T1000 (cell line): Measurements from ENCODE around the gene OLIG2.

Experiments
- DNase-seq: peaks from one replicate; lab custom pipeline; 2025; ENCODE audit warnings: mixed read lengths; lab: John Stamatoyannopoulos, UW

The OLIG2 gene

DNA sequence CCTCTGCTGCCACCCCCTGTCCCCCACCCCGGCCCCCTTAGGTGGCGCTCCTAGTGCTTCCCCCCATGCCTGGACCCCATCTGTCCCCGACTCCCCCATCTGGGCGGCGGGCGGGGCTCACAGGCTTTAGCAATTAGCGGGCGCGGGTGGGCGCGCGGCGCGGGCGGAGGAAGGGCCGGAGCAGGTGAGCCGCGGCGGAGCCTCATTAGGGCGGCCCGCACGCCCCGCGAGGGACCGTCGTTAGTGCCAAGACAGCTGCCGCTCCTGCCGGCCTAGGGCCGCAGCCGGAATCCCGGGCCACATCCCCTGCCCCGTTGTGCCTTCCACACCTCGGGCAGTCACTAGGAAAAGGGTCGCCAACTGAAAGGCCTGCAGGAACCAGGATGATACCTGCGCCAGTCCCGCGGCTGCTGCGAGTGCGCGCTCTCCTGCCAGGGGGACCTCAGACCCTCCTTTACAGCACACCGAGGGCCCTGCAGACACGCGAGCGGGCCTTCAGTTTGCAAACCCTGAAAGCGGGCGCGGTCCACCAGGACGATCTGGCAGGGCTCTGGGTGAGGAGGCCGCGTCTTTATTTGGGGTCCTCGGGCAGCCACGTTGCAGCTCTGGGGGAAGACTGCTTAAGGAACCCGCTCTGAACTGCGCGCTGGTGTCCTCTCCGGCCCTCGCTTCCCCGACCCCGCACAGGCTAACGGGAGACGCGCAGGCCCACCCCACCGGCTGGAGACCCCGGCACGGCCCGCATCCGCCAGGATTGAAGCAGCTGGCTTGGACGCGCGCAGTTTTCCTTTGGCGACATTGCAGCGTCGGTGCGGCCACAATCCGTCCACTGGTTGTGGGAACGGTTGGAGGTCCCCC is 7.6 kb downstream of the OLIG2 start:
- DNase-seq: no peak

DNA sequence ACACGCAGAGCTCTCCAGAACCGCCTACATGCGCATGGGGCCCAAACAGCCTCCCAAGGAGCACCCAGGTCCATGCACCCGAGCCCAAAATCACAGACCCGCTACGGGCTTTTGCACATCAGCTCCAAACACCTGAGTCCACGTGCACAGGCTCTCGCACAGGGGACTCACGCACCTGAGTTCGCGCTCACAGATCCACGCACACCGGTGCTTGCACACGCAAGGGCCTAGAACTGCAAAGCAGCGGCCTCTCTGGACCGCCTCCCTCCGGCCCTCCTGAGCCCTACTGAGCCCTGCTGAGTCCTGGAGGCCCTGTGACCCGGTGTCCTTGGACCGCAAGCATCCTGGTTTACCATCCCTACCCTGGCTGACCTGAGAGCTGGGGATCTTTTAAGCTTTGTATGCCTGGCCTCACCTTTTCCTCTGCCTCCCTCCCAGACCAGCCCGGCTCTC is 8.3 kb downstream of the OLIG2 start:
- no peak for DNase-seq

DNA sequence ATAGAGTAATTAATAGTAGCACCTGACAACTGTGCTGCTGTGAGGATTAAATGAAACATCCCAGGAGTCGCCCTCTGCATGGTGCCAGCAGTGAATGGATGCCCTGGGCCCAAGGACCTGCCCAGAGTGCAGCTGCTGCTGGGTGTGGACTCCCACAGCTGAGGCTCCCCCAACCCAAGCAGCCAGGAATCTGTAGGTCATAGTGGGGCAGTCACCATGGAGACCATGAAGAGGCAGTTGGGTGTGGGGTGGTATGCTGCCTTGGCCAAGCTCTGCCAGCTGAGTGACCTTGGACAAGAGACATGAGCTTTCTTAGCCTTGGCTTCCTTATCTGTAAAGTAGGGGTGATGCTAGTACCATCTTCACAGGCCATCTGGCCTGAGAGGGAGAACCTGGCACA is 9.4 kb downstream of the OLIG2 start:
- DNase-seq: no peak

DNA sequence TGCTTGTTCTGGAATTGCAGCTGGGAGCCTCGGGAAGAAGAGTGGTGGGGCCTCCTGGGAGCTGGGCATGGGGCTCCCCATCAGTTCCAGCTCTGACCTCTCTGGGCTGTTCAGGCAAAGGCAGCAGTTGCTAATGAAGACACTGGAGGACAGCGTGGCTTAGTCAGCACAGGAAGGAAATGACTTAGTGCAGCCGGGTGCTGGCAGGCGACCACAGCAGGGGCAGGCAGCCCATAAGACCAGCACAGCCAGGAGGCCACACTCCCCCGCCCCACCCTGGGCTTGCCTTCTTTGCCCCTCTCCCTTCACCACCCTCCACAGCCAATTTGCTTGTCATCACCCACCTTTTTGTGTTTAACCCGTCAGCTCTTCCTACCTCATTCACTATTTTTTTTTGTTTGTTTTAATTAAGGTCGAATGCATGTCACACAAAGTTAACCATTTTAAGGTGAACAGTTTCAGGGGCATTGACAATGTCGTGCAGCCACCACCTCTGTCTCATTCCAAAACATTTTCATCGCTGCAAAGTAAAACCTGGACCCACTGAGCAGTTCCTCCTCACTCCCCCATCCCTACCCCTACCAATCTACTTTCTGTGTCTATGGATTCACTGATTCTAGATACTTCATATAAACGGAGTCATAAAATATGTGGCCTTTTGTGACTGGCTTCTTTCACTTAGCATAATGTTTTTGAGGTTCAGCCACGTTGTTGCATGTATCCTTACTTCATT is 10.9 kb downstream of the OLIG2 start:
- DNase-seq: no peak

DNA sequence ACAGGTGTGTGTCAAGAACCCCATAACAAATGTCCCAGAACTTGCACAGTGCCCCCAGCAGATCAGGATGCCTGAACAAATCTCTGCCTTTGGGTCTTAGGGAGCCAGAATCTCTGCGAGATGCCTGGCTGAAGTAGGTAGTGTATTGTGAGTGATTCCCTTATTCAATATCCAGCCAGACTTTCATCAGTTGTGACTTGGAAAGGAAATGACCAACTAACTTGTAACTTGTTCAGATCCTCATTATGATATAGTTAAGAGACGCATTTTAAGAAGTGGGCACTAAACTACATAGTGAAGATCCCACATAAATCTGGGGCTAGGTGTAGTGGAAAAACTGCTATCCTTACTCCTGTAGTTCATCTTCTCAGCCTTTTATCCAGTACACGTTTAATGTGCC is 11.8 kb downstream of the OLIG2 start:
- no peak for DNase-seq

DNA sequence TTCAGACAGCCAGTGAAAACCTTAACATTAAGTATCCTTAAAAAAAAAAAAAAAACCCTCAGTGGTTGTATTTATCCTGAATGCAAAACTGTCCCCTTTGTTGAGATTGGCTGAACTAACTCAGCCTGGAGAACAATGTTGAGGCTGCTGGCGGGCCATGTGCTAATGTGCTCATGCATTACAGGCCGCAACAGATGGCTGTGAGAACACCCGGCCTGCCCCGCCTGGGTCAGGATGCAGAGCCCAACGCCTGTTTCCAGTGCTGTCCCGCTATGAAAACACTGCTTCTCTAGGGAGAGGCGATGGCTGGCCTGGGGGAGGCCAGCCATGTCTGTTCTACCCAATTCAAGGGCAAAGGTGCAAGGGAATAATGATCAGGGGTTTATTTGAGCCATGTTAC is 13.8 kb downstream of the OLIG2 start:
- no peak for DNase-seq

DNA sequence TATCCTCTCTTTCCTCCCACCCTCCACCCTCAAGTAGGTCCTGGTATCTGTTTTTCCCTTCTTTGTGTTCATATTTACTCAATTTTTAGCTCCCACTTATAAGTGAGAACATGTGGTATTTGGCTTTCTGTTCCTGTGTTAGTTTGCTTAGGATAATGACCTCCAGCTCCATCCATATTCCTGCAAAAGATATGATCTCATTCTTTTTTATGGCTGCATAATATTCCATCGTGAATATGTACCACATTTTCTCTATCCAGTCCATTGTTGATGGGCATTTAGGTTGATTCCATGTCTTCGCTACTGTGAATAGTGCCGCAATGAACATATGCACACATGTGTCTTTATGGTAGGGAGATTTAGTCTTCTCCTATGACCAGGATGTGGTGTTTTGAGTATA is 14.5 kb downstream of the OLIG2 start:
- no peak for DNase-seq

DNA sequence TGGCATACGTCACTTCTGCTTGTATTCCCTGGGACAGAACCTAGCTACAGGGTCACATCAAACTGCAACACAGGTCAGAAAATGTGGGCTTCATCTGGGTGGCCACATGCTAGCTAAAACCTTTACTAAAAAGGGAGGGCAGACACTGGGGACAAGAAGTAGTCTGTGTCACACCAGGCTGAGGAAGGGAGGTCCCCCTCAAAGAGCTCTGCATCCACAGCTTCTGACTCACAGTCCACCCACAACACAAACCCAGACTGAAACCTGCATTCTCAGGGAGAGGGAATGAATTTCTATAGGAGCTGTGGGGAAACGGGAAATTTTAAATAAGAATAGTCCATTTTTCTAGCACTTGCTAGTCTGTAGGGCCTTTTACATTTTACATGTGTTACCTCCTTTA is 16.2 kb downstream of the OLIG2 start:
- DNase-seq: no peak

DNA sequence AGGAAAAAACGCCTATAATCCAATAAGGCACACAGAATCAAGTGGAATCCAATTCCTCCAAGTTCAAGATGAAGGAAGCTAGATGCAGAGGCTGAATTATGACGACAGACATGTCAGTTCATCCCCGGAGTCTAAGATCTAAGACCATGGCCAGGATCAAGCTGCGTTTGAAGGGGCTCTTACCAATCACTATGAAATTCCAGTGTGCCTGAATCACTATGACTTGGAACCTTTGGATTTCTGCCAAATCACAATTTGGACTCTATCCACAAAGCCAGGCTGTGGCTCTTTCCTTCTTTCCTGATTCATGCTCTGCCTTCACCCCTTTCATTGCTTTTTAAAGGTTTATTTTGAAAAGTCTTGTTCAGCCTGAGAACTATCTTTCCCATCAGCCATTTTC is 17.1 kb downstream of the OLIG2 start:
- DNase-seq: no peak

DNA sequence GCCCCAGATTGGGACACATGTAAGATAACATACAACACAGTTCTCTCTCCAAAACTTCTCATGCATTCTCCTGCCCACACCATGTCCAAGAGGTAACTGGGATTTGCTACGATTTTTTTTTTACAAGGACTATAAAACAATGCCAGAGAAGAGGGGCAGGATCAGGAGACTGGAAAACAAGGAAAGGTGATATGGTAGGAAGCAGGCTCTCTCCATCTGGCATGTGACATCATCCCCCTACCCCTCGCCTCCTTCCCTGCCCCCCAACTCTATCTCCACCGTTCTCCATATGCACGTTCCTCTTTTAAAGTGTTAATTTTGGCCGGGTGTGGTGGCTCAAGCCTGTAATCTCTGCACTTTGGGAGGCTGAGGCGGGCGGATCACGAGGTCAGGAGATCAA is 20.7 kb downstream of the OLIG2 start:
- DNase-seq: no peak

DNA sequence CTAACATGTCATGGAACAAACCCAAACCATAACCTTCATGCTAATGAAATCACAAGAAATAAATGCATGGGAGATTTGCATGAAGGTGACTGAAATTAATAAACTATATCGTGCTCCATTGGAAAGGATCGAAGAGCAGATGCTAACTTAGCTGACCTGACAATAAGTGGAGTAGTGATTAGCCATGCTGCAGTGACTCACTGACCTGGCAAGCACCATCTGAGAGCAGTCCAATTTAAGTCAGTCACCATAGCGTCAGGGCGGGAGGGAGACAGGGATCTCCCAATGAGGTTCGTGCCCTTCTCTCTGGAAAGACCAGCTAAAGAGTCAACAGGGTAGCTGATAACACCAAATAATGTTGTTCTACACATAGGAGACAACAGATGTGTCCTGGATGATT is 21.5 kb downstream of the OLIG2 start:
- no peak for DNase-seq

DNA sequence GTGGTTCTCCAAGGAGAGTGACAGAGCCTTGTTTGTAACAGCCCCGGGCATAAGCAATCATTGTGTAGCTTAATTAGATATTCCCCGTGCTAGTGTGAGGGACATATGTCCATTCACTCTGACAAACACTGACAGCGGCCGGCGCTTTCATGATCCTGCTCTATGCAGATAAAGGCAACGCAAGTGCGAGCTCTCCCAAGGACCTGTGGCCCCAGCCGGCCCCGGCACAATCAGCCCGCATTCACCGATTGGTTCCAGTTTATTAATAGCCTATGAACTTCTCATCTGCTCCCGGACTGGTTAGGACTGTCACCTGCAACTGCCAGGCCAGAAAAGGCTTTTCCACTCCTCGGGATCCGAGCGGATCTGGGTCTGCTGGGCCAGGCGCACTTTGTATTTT is 26.2 kb downstream of the OLIG2 start:
- no peak for DNase-seq

DNA sequence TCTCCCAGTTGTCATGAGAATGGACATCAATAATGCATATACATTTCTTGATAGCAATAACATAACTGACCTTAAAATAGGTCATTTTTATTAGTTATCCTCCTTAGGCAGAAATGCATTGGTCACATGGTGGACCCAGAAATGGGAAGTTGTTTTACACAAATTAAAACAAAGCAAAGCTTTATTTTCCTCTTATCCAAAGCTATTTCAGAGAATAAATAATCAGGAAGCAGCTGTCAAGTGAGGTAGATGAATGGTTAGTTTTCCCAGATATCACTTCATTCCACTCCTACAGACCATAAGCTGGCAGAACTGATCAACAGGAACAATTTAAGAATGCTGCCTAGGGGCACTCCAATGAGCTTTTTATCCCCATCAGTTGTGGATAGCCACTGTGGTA is 28.2 kb downstream of the OLIG2 start:
- DNase-seq: no peak

DNA sequence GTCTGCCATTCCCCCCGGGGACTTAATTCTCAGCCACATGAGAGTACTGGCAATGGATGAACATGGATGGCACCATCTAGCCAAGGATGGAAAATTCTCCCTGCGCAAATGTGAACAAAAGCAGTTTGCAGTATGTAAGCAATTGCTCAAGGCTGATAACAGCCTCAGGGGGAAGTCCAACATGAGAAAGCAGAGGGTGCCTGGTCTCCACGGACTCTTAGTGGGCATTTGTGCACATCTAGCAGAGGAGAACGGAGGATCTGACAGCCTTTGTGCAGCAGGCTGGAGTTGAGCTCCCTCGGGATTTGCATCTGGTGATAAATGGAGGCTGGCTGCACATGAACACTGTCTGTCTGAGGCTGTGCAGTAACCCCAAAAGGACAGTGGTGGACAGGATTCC is 30.3 kb downstream of the OLIG2 start:
- DNase-seq: no peak

DNA sequence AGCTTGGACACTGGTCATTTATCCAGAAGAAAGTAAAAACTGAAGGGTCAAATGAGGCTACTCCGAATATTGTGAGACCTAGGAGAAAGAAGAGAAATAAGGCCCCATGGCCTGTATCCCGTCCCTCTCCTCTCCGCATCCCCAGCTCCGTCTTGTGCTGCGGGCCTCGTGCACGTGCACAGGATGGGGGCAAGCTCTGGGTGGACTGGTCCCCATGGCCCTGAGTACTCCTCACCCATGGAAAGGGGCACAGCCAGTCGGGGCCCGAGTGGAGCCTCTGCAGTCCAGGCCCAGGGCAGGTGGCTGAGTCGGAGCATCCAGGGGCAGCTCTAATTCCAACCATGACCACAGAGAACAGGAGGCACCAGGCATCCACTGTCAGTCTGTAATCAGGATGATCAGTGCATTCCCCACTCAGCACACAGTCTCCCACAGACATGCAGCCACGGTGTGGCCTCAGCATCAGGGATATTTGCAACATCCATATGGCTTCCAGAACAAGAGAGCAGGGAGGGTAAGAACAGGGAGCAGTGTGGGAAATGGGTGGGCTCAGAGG is 31.7 kb downstream of the OLIG2 start:
- no peak for DNase-seq

DNA sequence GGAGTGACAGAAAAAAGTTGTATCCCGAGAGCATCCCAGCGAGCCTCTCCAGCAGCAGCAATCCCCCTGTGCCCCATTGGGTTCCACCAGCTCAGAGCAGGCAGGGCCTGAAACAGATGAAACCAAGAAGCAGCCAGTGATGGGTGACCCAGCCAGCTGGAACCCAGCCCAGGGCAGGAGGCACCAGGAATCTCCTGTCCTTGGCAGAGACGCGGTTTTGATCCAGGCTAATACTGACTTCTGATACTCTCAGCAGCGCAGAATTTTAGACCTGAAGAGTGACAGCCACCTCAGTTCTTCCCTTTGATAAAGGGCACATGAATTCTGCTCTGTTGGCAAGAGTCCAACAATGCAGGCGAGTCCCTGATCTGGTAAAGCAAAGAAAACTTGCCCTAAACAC is 32.8 kb downstream of the OLIG2 start:
- no peak for DNase-seq

DNA sequence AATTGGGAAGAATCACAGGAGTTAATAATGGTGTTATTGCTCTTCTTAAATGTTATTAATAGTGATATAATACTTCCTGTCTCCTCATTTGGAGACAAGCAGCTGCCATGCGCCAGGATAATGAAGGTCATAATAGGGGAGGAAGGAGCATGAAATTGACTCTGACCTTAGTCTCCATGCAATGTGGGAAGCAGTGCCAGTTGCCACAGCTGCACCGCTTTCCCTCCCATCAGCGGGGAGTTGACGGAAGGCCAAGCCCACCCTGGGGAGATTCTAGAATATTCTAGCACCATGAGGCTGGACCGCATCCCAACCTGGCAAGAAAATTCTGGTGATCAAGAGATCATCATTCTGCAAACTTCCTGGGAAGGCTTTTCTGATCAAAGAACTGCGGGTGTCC is 33.2 kb downstream of the OLIG2 start:
- DNase-seq: no peak

DNA sequence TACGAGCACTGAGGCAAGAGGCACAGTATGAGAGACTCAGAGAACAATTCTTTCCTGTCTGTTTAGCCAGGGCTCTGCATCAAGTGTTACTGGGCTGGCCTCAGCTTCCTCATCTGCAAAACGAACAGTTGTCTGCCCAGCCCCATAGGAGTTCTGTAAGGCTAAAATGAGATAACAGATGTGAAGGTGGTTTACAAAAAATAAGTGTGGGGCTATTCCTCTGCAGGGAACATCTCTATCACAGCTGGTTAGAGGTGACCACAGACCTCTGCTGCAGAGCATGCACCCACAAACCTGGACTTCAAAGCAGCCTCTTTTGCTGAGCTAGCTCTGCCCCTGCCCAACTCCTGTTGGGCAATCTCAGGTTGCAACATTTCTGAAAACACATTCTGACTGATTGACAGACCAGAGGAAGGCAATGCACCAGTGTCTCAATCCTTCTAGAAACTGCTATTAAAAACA is 33.7 kb downstream of the OLIG2 start:
- no peak for DNase-seq

DNA sequence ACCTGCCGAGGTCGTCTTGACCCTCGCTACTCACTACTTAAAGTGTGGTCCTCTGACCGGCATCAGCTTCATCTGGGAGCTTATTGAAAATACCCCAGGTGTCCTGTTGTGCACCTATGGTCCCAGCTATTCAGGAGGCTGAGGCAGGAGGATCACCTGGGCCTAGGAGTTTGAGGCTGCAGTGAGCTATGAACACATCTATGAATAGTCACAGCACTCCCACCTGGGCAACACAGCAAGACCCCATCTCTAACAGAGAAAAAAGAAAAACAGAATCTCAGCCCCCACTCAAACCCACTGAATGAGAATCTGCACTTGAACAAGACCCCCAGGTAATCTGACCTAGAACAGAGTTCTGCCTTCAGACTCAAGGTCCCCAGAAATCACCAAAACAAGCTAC is 35.5 kb downstream of the OLIG2 start:
- DNase-seq: no peak

DNA sequence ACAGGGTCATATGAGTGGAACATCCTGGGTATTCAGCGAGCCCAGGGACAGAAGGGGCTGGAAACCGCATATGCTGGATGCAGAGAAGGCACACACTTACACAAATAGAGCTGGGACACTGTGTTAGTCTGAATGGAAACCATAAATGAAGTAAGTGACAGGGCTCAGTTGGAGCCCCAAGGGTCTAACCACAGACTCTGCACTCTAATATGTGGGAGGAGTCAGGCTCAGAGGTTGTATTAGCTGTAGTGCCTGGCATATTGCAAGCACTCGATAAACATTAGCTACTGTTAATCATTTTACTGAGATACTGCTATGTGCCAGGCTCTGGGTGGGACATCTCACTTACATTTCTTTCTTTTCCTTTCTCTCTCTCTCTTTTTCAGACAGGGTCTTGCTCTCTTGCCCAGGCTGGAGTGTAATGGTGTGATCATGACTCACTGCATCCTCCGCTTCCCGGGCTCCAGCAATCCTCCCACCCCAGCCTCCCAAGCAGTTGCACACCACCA is 37.7 kb downstream of the OLIG2 start:
- DNase-seq: no peak

DNA sequence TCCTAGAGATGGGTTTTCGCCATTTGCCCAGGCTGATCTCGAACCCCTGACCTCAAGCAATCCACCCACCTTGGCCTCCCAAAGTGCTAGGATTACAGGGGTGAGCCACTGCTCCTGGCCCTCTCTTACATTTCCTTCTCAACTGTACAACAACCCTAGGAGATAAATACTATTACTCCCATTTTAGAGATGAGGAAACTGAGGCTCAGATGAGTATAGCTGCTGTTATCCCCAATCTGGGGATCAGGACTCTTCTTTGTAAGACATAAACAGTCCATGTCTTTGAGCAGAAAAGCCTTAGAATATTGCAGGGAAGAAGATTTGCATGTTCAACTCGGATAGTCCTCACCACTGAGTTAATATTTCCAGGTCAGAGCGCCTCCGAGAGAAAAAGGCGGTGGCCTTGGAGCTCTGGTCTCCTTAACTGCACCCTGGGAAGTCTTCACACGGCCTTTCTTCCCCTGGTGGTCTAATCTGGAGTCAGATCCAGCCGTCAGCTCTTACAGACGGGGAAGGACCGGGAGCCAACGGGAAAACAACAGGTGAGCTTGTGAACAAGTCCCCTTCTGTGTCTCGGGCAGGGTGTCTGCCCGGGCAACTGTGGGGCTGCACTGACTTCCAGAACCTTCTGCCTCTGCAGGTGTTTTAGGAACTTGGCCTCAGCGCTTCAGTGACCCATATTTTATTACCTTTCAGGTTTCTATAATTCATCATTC is 38.3 kb downstream of the OLIG2 start:
- no peak for DNase-seq
